ENCODE measurements around the gene APCDD1L. TPM values are rescaled to one million over a fixed set of nuclear protein-coding genes. Genes with fewer than 3 reads are reported as not detected.

Gene APCDD1L
- total RNA-seq, 4 donors from 2014 or later, result 0.59 to 2.1 (median 1.1) TPM; not detected in 1

DNA sequence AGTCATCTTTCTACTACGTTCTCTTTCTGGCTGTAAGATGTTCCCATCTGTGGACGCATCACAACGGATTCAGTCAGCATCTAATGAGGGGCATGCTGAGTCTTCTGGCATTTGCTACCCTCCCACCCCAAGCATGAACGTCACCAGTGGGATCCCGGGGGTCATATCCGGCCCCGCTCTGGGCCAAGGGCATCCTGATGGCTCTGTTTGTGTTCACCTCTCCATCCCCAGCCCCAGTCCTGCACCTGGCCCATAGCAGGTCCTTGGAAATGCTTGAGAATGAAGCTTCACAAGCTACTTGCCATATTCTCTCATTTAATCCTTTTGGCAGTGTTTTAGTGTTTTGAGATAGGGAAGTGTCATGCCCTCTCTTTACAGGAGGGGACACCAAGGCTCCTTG lies 14.9 kb downstream of the APCDD1L start:
- Histone ChIP-seq H3K4me3 (no peak overlapping the region), H3K27ac (no peak overlapping the region), H3K27me3 (no peaks in the 10 kb centered on the region), H3K9me3 (peaks cover 0 to 10% of the 10 kb centered on the region in 2 donors), H3K36me3 (no peaks in the 10 kb centered on the region), H3K4me1 (no peaks in the 10 kb centered on the region)
- intact Hi-C loops (cut with DNase I; ENCODE audit: low total_unique reads), result no loop called here
- TF ChIP-seq, protein P1, sequence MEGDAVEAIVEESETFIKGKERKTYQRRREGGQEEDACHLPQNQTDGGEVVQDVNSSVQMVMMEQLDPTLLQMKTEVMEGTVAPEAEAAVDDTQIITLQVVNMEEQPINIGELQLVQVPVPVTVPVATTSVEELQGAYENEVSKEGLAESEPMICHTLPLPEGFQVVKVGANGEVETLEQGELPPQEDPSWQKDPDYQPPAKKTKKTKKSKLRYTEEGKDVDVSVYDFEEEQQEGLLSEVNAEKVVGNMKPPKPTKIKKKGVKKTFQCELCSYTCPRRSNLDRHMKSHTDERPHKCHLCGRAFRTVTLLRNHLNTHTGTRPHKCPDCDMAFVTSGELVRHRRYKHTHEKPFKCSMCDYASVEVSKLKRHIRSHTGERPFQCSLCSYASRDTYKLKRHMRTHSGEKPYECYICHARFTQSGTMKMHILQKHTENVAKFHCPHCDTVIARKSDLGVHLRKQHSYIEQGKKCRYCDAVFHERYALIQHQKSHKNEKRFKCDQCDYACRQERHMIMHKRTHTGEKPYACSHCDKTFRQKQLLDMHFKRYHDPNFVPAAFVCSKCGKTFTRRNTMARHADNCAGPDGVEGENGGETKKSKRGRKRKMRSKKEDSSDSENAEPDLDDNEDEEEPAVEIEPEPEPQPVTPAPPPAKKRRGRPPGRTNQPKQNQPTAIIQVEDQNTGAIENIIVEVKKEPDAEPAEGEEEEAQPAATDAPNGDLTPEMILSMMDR (IDR thresholded peaks at IDR 0.05), result no peak
- no peak for TF ChIP-seq POLR2A (IDR thresholded peaks at IDR 0.05)
- DNase-seq, result no peak

DNA sequence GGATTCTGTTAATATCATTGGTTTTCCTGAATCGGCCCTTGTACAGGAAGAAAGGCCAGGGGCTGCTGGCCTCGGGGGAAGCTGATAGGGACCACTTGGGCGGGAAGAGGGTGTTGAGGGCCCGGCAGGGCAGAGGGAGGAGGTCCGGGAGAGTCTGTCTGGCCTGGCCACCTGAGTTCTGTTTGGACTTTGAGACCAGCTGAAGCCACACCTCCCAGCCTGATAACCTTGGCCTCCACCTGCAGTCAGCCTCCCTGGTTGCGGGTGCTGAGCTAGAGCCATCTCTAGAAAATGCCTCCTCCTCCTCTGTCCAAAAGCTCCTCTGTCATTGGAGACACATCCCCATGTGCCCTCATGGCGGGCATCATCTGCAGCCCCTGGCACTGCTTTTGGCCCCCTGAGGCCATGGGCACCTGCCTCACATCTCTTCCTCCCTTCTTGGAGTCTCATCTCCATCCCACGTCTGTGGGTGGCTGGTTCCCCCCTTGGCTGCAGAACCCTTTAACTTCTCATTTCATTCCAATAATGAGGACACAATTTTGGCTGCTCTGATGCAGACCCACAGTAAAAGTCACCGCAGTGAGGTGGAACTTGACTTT lies 16.6 kb downstream of the APCDD1L start:
- no peaks in the 10 kb centered on the region for H3K27me3 ChIP-seq
- H3K4me1 ChIP-seq, result no peaks in the 10 kb centered on the region
- TF ChIP-seq, protein P1 (IDR thresholded peaks at IDR 0.05), result no peak
- no peak for TF ChIP-seq POLR2A (IDR thresholded peaks at IDR 0.05)
- no peaks in the 10 kb centered on the region for H3K9me3 ChIP-seq
- no peak for DNase-seq
- no peak overlapping the region for H3K4me3 ChIP-seq
- intact Hi-C loops (cut with DNase I; ENCODE audit: low total_unique reads), result no loop called here
- H3K27ac ChIP-seq, result no peak overlapping the region
- no peaks in the 10 kb centered on the region for H3K36me3 ChIP-seq

DNA sequence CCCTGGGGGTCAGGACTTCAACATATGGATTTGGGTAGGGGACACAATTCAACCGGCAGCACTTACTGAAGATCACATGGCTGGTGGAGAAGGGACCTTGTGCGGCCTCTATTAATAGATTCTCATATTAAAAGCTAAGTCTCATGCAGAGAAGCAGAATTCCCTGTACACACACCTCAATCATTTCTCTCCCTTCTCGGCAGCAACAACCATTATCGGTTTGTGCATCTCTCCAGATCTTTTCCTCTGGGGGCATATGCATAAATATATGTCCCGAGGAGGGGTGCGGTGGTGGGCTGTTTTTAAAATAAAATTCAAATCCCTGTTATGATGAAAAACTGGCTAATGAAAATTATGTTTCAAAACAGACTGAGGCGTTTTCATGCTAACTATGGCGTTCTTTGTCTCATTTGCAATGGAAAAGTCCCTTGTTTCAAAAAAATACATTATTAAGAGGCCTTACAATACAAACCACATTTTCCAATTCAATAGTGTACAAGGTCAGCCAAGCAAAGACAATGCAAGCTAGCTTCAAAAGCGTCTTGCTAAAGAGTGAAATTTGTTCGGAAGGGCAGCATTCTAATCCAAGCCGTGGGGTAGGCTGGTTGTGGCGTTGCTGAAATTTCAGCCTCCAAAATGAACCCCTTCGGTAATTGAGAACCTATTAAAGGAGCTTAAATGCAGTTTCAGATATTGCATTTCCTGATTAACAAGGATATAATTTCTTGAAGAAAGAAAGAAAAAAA lies 17.3 kb downstream of the APCDD1L start:
- no peak overlapping the region for H3K27ac ChIP-seq
- DNase-seq, result no peak
- no peaks in the 10 kb centered on the region for H3K9me3 ChIP-seq
- no peaks in the 10 kb centered on the region for H3K36me3 ChIP-seq
- no peak overlapping the region for H3K4me3 ChIP-seq
- no peaks in the 10 kb centered on the region for H3K4me1 ChIP-seq
- TF ChIP-seq, protein P1 (IDR thresholded peaks at IDR 0.05), result no peak
- no peak for TF ChIP-seq POLR2A (IDR thresholded peaks at IDR 0.05)
- H3K27me3 ChIP-seq, result no peaks in the 10 kb centered on the region
- intact Hi-C loops (cut with DNase I; ENCODE audit: low total_unique reads), result no loop called here

DNA sequence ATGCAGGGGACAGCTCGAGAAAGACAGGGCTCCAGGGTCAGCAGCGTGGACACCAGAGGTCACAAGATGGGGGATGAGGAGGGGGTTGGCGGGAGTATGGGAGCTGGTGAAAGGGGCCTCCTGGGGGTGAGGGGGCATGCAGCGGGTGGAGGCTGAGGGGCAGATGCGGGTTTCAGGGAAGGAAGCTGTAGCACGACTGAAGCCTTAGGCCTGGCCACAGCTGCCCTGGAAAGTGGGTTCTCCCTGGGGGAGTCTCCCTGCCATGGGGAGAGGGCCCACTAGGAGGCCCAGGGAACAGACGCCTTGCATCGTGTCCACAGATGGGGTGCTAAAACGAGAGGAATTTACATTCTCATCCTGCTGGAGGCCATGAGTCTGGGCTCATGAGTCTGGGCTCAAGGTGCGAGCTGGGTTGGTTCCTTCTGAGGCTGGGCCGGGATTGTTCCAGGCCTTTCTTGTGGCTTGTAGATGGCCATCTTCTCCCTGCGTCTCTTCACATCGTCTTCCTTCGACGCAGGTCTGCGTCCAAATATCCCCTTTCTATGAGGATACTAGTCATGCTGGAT lies 18.0 kb downstream of the APCDD1L start:
- TF ChIP-seq, protein P1 (IDR thresholded peaks at IDR 0.05), result no peak
- TF ChIP-seq POLR2A (IDR thresholded peaks at IDR 0.05), result no peak
- H3K4me3 ChIP-seq, result no peak overlapping the region
- H3K27ac ChIP-seq, result no peak overlapping the region
- H3K4me1 ChIP-seq, result no peaks in the 10 kb centered on the region
- H3K27me3 ChIP-seq, result no peaks in the 10 kb centered on the region
- H3K9me3 ChIP-seq, result no peaks in the 10 kb centered on the region
- H3K36me3 ChIP-seq, result no peaks in the 10 kb centered on the region
- DNase-seq, result no peak
- intact Hi-C loops (cut with DNase I; ENCODE audit: low total_unique reads), result no loop called here

DNA sequence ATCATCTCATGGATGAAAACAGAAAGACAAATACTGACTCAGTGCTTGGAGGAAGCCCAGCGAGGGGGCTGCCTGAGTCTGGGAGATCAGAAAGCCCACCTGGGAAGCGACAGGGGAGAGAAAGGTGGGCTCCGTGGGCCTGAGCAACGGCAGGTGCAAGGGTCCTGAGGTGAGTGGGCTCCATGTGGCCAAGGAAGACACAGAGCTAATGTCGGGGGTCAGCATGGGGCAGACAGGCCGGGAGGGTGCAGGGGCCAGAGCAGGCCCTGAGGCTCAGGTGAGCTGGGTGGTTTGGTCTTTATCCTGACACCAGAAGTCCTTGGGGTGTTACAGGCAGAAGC lies 18.8 kb downstream of the APCDD1L start:
- DNase-seq, result no peak
- TF ChIP-seq, protein P1 (IDR thresholded peaks at IDR 0.05), result no peak
- no peak for TF ChIP-seq POLR2A (IDR thresholded peaks at IDR 0.05)
- no peak overlapping the region for H3K27ac ChIP-seq
- no peaks in the 10 kb centered on the region for H3K4me1 ChIP-seq
- intact Hi-C loops (cut with DNase I; ENCODE audit: low total_unique reads), result no loop called here
- H3K36me3 ChIP-seq, result no peaks in the 10 kb centered on the region
- H3K4me3 ChIP-seq, result no peak overlapping the region
- H3K27me3 ChIP-seq, result no peaks in the 10 kb centered on the region
- no peaks in the 10 kb centered on the region for H3K9me3 ChIP-seq

All from uterus (tissue), 4 donors.